ENCODE data around the gene CHI3L1.

DNA sequence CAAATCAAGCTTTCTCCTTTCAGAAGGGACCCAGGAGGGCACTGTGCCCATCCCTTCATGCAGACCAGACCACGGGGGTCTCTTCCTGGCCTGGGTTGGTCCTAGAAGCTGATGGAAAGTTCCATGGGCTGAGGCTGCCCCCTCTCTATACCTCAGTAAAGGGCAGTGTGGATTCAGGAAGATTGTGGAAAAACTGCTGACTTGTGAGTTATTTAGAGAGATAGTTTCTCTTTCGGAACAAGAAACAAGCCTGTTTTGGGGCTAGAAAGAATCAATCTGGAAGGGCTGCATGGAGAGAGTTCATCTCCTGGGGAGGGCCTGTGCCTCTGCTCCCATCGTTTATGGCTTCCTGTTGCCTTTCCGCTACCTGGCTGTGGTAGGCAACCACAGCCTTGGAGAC lies 42.2 kb upstream of the CHI3L1 start:
- TF ChIP-seq, protein P1, sequence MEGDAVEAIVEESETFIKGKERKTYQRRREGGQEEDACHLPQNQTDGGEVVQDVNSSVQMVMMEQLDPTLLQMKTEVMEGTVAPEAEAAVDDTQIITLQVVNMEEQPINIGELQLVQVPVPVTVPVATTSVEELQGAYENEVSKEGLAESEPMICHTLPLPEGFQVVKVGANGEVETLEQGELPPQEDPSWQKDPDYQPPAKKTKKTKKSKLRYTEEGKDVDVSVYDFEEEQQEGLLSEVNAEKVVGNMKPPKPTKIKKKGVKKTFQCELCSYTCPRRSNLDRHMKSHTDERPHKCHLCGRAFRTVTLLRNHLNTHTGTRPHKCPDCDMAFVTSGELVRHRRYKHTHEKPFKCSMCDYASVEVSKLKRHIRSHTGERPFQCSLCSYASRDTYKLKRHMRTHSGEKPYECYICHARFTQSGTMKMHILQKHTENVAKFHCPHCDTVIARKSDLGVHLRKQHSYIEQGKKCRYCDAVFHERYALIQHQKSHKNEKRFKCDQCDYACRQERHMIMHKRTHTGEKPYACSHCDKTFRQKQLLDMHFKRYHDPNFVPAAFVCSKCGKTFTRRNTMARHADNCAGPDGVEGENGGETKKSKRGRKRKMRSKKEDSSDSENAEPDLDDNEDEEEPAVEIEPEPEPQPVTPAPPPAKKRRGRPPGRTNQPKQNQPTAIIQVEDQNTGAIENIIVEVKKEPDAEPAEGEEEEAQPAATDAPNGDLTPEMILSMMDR (IDR thresholded peaks at IDR 0.05), result no peak
- TF ChIP-seq POLR2AphosphoS5 (IDR thresholded peaks at IDR 0.05), result no peak

All from transverse colon (tissue), 4 donors.